Mesothelial cell of epicardium (in vitro differentiated cells): ENCODE measurements around the gene LLPH. TPM values are rescaled to one million over a fixed set of nuclear protein-coding genes. Genes with fewer than 3 reads are reported as not detected.

Source experiments
- DNase-seq, 2 experiments: peaks; one replicate each; pipeline ENCODE4 v3.0.0; 2021; ENCODE audit warnings: low spot score in 2 of 2; ENCODE audit not compliant: unreplicated experiment in 2 of 2
- H3K27ac Mint-ChIP-seq: 2 replicates; pipeline ENCODE4 v1.8.0; 2021; ENCODE audit warnings: mixed read lengths
- H3K27me3 Mint-ChIP-seq: 2 replicates; pipeline ENCODE4 v1.8.0; 2021; ENCODE audit warnings: low read depth, mixed read lengths
- H3K36me3 Mint-ChIP-seq: 2 replicates; pipeline ENCODE4 v1.8.0; 2021; ENCODE audit warnings: mixed read lengths
- H3K4me1 Mint-ChIP-seq: 2 replicates; pipeline ENCODE4 v1.8.0; 2021; ENCODE audit warnings: mixed read lengths
- H3K4me3 Mint-ChIP-seq: 2 replicates; pipeline ENCODE4 v1.8.0; 2021; ENCODE audit warnings: mild to moderate bottlenecking, moderate library complexity, mixed read lengths
- H3K9me3 Mint-ChIP-seq: 2 replicates; pipeline ENCODE4 v1.8.0; 2021; ENCODE audit warnings: mixed read lengths
- total RNA-seq: library from RNA; stranded (reverse); gene quantifications from 3 replicates; pipeline ENCODE4 v1.2.1, GENCODE V29; 2021
- TF ChIP-seq, protein P1 (sequence below): fragments of 200-600 bp; sonication (generic); IDR thresholded peaks from one replicate; pipeline ENCODE4 v1.5.0; 2021; ENCODE audit warnings: antibody characterized with exemption; ENCODE audit not compliant: unreplicated experiment

Gene LLPH
- total RNA-seq, 1 donor from 2014 or later, result 22.8 TPM

DNA sequence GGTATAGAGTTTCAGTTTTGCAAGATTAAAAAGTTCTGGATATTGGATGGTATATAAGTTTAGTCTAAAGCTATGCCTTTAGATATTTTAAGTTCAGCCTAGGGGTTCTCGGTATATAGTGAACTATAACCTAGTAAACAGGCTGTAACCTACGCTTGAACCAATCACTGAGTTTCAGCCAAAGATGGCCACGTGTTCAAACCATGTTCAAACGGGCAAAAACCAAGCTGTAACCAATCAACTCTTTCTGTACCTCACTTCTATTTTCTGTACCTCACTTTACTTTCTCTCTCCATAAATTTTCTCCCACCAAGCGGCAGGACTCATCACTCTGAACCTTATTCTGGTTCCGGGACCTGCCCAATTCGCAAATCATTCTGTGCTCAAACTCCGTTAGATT is 37.9 kb upstream of the LLPH start:
- DNase-seq, result no peak

DNA sequence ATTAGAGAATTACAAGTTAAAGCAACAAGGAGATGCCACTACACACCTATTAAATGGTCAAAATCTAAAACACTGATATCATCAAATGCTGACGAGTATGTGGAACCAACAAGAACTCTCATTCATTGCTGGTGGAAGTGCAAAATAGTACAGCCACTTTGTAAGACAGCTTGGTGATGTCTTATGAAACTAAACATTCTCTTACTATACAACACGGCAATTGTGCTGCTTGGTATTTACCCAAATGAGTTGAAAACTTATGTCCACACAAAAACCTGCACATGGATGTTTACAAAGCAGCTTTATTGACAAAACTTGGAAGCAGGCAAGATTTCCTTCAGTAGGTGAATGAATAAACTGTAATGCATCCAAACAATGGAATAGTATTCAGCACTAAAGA is 36.0 kb upstream of the LLPH start:
- DNase-seq, result no peak
- Mint-ChIP-seq H3K27me3 (no peaks in the 10 kb centered on the region), H3K9me3 (peaks cover 14% of the 10 kb centered on the region), H3K4me3 (no peak overlapping the region), H3K4me1 (peaks cover 5% of the 10 kb centered on the region), H3K36me3 (peaks cover 17% of the 10 kb centered on the region), H3K27ac (no peak overlapping the region)
- TF ChIP-seq, protein P1, sequence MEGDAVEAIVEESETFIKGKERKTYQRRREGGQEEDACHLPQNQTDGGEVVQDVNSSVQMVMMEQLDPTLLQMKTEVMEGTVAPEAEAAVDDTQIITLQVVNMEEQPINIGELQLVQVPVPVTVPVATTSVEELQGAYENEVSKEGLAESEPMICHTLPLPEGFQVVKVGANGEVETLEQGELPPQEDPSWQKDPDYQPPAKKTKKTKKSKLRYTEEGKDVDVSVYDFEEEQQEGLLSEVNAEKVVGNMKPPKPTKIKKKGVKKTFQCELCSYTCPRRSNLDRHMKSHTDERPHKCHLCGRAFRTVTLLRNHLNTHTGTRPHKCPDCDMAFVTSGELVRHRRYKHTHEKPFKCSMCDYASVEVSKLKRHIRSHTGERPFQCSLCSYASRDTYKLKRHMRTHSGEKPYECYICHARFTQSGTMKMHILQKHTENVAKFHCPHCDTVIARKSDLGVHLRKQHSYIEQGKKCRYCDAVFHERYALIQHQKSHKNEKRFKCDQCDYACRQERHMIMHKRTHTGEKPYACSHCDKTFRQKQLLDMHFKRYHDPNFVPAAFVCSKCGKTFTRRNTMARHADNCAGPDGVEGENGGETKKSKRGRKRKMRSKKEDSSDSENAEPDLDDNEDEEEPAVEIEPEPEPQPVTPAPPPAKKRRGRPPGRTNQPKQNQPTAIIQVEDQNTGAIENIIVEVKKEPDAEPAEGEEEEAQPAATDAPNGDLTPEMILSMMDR, result no peak

More for the DNA sequence above, 37.9 kb upstream of the LLPH start:
- TF ChIP-seq, protein P1, result no peak
- H3K27me3 Mint-ChIP-seq, result no peaks in the 10 kb centered on the region
- peaks cover 5% of the 10 kb centered on the region for H3K4me1 Mint-ChIP-seq
- H3K4me3 Mint-ChIP-seq, result no peak overlapping the region
- H3K27ac Mint-ChIP-seq, result peak overlapping the region; percentile 97
- H3K9me3 Mint-ChIP-seq, result peaks cover 18% of the 10 kb centered on the region
- H3K36me3 Mint-ChIP-seq, result peaks cover 15% of the 10 kb centered on the region

DNA sequence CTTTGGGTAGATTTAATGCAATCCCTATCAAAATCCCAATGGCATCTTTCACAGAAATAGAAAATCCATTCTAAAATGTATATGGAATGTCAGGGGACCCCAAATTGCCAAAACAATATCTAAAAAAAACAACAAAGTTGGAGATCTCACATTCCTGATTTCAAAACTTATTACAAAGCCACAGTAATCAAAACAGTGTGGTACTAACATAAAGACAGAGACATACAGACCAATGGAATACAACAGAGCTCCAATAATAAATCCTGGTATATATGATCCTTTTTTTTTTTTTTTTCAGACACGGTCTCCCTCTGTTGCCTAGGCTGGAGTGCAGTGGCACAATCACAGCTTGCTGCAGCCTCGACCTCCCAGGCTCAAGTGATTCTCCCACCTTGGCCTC is 34.6 kb upstream of the LLPH start:
- H3K9me3 Mint-ChIP-seq, result peaks cover 14% of the 10 kb centered on the region
- TF ChIP-seq, protein P1, result no peak
- H3K36me3 Mint-ChIP-seq, result peaks cover 18% of the 10 kb centered on the region
- no peaks in the 10 kb centered on the region for H3K27me3 Mint-ChIP-seq
- H3K27ac Mint-ChIP-seq, result no peak overlapping the region
- no peak for DNase-seq
- peaks cover 5% of the 10 kb centered on the region for H3K4me1 Mint-ChIP-seq
- H3K4me3 Mint-ChIP-seq, result no peak overlapping the region

DNA sequence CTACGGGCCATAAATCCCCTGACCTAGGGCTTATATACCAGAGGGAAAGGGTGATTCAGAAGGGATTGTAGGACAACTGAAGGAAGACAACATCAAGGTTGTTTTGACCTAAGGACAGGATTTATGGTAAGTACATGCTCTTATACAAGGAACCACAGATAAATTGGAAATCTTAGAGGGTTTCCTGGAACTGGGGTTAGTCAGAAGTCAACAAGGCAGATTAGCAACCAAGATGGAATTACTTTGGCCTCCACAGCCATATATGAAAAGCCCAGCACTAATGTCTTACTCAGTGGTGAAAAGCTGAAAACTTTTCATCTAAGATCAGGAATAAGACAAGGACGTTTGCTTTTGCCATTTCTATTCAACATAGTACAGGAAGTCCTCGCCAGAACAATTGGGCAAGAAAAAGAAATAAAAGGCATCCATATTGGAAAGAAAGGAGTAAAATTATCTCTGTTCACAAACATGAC is 33.8 kb upstream of the LLPH start:
- no peaks in the 10 kb centered on the region for H3K27me3 Mint-ChIP-seq
- no peak overlapping the region for H3K27ac Mint-ChIP-seq
- H3K4me3 Mint-ChIP-seq, result no peak overlapping the region
- peaks cover 5% of the 10 kb centered on the region for H3K4me1 Mint-ChIP-seq
- no peak for DNase-seq
- TF ChIP-seq, protein P1, result no peak
- peaks cover 25% of the 10 kb centered on the region for H3K36me3 Mint-ChIP-seq
- peaks cover 14% of the 10 kb centered on the region for H3K9me3 Mint-ChIP-seq

DNA sequence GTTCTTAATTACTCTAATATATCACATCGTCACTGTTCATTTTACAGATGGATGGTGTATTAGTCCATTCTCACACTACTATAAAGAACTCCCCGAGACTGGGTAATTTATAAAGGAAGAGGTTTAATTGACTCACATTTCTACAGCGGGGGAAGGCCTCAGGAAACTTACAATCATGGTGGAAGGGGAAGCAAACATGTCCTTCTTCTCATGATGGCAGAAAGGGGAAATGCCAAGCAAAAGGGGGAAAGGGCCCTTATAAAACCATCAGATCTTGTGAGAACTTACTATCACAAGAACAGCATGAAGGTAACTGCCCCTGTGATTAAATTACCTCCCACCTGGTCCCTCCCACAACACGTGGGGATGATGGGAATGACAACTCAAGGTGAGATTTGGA is 32.7 kb upstream of the LLPH start:
- DNase-seq, result no peak
- TF ChIP-seq, protein P1, result no peak
- Mint-ChIP-seq H3K27me3 (no peaks in the 10 kb centered on the region), H3K4me3 (no peak overlapping the region), H3K4me1 (no peaks in the 10 kb centered on the region), H3K9me3 (peaks cover 14% of the 10 kb centered on the region), H3K27ac (no peak overlapping the region), H3K36me3 (peaks cover 30% of the 10 kb centered on the region)

DNA sequence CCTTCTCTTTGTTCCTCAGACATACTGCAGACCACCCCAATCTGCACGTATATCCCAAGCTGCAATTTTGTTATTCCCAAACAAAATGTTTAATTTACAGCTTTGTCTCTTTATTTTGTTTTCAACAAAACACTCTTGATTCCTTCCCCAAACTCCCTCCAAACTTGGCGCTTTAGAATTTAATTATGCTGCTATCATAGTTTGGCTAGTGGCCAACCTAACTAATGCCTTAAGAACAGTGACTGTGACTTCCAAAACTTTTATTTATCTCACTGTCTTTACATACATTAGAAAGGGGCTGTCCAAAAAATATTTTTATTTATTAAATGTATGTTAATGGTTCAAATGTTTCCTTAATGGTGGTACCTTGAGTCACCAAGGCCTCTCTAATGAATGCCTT is 32.2 kb upstream of the LLPH start:
- no peaks in the 10 kb centered on the region for H3K4me1 Mint-ChIP-seq

More for the DNA sequence above, 32.2 kb upstream of the LLPH start:
- no peak for DNase-seq
- TF ChIP-seq, protein P1, result no peak
- no peak overlapping the region for H3K27ac Mint-ChIP-seq
- H3K4me3 Mint-ChIP-seq, result no peak overlapping the region
- peaks cover 30% of the 10 kb centered on the region for H3K36me3 Mint-ChIP-seq
- peaks cover 14% of the 10 kb centered on the region for H3K9me3 Mint-ChIP-seq
- no peaks in the 10 kb centered on the region for H3K27me3 Mint-ChIP-seq
